Gastrocnemius medialis (tissue), 4 donors: ENCODE measurements around the gene PPCS. TPM values are rescaled to one million over a fixed set of nuclear protein-coding genes. Genes with fewer than 3 reads are reported as not detected.

Experiments used
- ATAC-seq, 2 donors: fragments of 150-250 bp; one replicate each; pipeline ENCODE4 v1.9.1; 2016
- DNase-seq, 2 donors: peaks; one replicate each; pipeline ENCODE4 v3.0.0-alpha.2; 2019
- H3K27ac ChIP-seq, 4 donors: fragments of 200-600 bp; sonication (generic); 1 replicate in 1 of 4; 2 replicates in 3 of 4; pipeline ENCODE4 v1.5.1; 2016 to 2018; ENCODE audit warnings: mild to moderate bottlenecking in 2 of 4, moderate library complexity in 1 of 4
- H3K27me3 ChIP-seq, 3 donors: fragments of 200-600 bp; sonication (generic) in 2 of 3; 1 replicate in 1 of 3; 2 replicates in 2 of 3; pipeline versions ENCODE4 v1.5.1 to v1.6.0; 2016 to 2019; ENCODE audit warnings: mild to moderate bottlenecking in 1 of 3, moderate library complexity in 1 of 3
- H3K36me3 ChIP-seq, 2 donors: fragments of 200-600 bp; sonication (generic) in 1 of 2; one replicate each; pipeline ENCODE4 v1.5.1; 2017 to 2018
- H3K4me1 ChIP-seq, 2 donors: fragments of 200-600 bp; sonication (generic) in 1 of 2; one replicate each; pipeline ENCODE4 v1.5.1; 2016 to 2017; ENCODE audit warnings: mild to moderate bottlenecking in 2 of 2
- H3K4me3 ChIP-seq, 4 donors: fragments of 200-600 bp; sonication (generic) in 3 of 4; 1 replicate in 1 of 4; 2 replicates in 3 of 4; pipeline ENCODE4 v1.5.1; 2016 to 2019; ENCODE audit warnings: mild to moderate bottlenecking in 2 of 4
- H3K9me3 ChIP-seq, 3 donors: fragments of 200-600 bp; sonication (generic) in 2 of 3; 1 replicate in 1 of 3; 2 replicates in 2 of 3; pipeline ENCODE4 v1.5.1; 2016 to 2019
- POLR2A ChIP-seq, 2 donors: fragments of 450-650 bp; IDR thresholded peaks; one replicate each; pipeline ENCODE4 v1.6.1; 2017; ENCODE audit warnings: antibody characterized with exemption in 2 of 2, mild to moderate bottlenecking in 2 of 2, moderate library complexity in 2 of 2
- in situ Hi-C, 4 donors: fragments of 200-750 bp; cut with MboI; loops; one replicate each; pipeline versions ENCODE4 v1.15.0 to v1.8.0; 2017; ENCODE audit warnings: low sequenced_read_pairs in 4 of 4
- intact Hi-C: fragments of 100-400 bp; cut with DNase I; formaldehyde crosslinking; loops from one replicate; pipeline ENCODE4 v1.15.1; 2023; ENCODE audit warnings: low total_unique reads
- total RNA-seq, 4 donors: library from RNA; depleted of rRNA; stranded (reverse); fragments of >200 nt; gene quantifications; one replicate each; pipeline versions ENCODE4 v1.1.0 to v1.2.3, GENCODE V29; 2016
- TF ChIP-seq, protein P1 (sequence below), 5 experiments: fragments of 450-650 bp in 3 of 5; fragments of 200-600 bp in 2 of 5; sonication (generic) in 2 of 5; IDR thresholded peaks in 4 of 5; conservative IDR thresholded peaks in 1 of 5; 1 replicate in 4 of 5; 2 replicates in 1 of 5; pipeline ENCODE4 v1.5.1; 2016 to 2019; ENCODE audit warnings: antibody characterized with exemption in 5 of 5, mild to moderate bottlenecking in 3 of 5, moderate library complexity in 3 of 5

The PPCS gene
- total RNA-seq, 4 donors from 2014 or later = 31.7 to 55.1 (median 42.1) TPM

DNA sequence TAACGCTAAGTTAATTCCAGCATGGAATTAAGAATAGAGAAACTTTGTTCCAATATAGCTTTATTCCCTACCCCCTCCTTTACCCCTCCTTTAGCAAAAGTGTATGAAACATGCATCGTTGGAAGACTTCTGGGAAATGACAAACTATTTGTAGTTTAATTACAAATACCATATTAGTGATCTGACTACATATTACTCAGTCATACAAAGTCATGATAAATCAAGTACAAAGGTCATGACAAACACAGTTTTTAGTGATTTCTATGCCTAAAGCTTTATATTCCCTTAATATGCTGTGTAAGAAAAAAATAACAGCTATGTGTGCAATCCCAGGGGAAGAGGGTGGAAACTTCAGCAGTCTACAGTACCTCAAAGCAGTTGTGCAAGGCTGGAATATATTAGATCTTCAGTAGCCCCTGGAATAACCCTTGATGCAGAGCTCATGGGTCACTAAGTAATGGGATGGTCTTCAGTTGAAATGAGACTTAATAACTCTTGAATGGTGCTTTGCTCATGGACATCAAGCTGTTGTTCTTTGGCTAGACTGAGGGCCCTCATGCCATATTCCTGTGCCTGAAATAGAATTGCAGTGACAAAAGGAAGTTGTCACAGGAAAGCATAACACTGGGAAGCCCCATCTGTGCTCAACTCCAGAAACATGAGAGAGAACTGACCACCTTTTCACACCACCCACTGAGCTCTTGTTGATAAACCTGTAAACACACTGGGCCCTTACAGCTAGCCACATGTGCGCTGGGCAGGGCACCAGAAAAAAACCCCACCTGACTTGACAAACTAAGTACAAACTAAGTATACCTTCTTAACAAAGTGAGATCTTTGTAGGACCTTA is 25.8 kb upstream of the PPCS start:
- Histone ChIP-seq H3K4me1 (no peaks in the 10 kb centered on the region), H3K9me3 (no peaks in the 10 kb centered on the region), H3K27ac (no peak overlapping the region), H3K4me3 (no peak overlapping the region), H3K27me3 (no peaks in the 10 kb centered on the region), H3K36me3 (no peaks in the 10 kb centered on the region)
- DNase-seq (no peak), ATAC-seq (no peak)
- in situ Hi-C loops (no loop called here), intact Hi-C loops (no loop called here)
- TF ChIP-seq, protein P1, sequence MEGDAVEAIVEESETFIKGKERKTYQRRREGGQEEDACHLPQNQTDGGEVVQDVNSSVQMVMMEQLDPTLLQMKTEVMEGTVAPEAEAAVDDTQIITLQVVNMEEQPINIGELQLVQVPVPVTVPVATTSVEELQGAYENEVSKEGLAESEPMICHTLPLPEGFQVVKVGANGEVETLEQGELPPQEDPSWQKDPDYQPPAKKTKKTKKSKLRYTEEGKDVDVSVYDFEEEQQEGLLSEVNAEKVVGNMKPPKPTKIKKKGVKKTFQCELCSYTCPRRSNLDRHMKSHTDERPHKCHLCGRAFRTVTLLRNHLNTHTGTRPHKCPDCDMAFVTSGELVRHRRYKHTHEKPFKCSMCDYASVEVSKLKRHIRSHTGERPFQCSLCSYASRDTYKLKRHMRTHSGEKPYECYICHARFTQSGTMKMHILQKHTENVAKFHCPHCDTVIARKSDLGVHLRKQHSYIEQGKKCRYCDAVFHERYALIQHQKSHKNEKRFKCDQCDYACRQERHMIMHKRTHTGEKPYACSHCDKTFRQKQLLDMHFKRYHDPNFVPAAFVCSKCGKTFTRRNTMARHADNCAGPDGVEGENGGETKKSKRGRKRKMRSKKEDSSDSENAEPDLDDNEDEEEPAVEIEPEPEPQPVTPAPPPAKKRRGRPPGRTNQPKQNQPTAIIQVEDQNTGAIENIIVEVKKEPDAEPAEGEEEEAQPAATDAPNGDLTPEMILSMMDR (IDR thresholded peaks at IDR 0.05 in 4 of 5, conservative IDR thresholded peaks at IDR 0.05 in 1 of 5) = no peak
- no peak for TF ChIP-seq POLR2A (IDR thresholded peaks at IDR 0.05)

DNA sequence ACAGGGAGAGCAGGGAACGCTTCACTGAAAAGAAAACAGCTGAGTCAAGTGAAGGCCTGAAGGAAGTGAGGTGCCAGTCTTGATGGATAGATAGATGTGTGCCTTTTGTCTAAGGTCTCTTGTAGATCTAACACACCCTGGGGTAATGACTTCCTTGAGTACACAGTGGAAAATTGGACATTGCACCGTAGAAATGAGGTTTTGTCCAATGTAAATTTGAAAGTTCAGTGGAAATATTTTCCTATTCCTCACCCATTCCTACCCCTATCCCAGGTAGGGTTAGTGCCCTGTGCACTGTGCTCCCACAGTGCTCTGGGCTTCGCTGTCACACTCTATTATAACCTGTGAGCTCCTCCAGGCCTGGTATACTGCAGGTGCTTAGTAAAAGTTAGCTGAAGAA is 24.8 kb upstream of the PPCS start:
- Histone ChIP-seq H3K27me3 (no peaks in the 10 kb centered on the region), H3K9me3 (no peaks in the 10 kb centered on the region), H3K4me1 (no peaks in the 10 kb centered on the region), H3K4me3 (no peak overlapping the region), H3K36me3 (no peaks in the 10 kb centered on the region), H3K27ac (no peak overlapping the region)
- ATAC-seq = no peak
- in situ Hi-C loops = no loop called here
- intact Hi-C loops = no loop called here
- DNase-seq = no peak
- TF ChIP-seq, protein P1 (IDR thresholded peaks at IDR 0.05 in 4 of 5, conservative IDR thresholded peaks at IDR 0.05 in 1 of 5) = no peak
- no peak for TF ChIP-seq POLR2A (IDR thresholded peaks at IDR 0.05)

DNA sequence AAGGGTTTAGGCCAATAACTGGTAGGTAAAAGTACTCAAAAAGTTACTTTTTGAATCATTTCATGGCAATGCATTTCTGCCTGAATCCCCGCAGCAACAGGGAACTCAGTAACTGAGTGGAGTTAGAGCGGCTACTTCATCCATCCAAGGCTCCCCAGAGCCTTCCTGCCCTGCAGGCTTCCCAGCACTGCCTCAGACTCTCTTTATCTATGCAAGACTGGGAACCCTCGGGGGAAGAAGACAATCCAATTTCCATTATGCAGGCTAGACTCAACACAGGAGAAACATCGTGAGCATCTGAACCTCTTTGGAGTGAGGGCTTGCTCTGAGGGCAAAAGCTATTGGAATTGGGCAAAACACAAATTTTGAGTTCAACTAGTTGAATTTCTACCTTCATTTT is 23.6 kb upstream of the PPCS start:
- TF ChIP-seq, protein P1 (IDR thresholded peaks at IDR 0.05 in 4 of 5, conservative IDR thresholded peaks at IDR 0.05 in 1 of 5) = no peak
- TF ChIP-seq POLR2A (IDR thresholded peaks at IDR 0.05) = no peak
- no peaks in the 10 kb centered on the region for H3K9me3 ChIP-seq
- H3K4me3 ChIP-seq = no peak overlapping the region
- no peak overlapping the region for H3K27ac ChIP-seq
- H3K4me1 ChIP-seq = no peaks in the 10 kb centered on the region
- ATAC-seq (no peak), DNase-seq (no peak)
- intact Hi-C loops = no loop called here
- no peaks in the 10 kb centered on the region for H3K27me3 ChIP-seq
- in situ Hi-C loops = no loop called here
- no peaks in the 10 kb centered on the region for H3K36me3 ChIP-seq

DNA sequence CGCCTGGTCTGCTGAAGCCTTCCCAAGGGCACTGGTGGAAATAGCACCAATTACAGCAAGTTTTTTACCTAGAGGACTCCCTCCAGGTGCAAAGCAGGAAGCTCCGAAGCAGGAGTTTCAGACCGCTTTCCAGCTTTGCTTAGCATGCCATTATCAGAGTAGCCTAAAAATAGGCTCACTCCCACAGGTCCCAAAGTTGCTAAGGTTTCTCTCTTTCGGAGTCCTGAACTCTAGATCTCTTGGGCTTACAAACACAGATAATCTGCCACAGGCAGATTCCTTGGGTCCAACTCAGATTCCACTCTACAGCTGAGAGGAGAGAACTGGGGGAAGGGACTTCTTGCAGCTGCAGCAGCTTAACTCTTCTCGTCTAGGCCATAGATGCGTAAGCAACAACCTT is 23.0 kb upstream of the PPCS start:
- intact Hi-C loops (no loop called here), in situ Hi-C loops (no loop called here)
- Histone ChIP-seq H3K4me3 (no peak overlapping the region), H3K4me1 (no peaks in the 10 kb centered on the region), H3K9me3 (no peaks in the 10 kb centered on the region), H3K27ac (no peak overlapping the region), H3K36me3 (no peaks in the 10 kb centered on the region), H3K27me3 (no peaks in the 10 kb centered on the region)
- no peak for TF ChIP-seq POLR2A (IDR thresholded peaks at IDR 0.05)
- TF ChIP-seq, protein P1 (IDR thresholded peaks at IDR 0.05 in 4 of 5, conservative IDR thresholded peaks at IDR 0.05 in 1 of 5) = no peak
- DNase-seq (no peak), ATAC-seq (no peak)
